Natural killer cell treated with Interleukin-12 subunit alpha and Interleukin-12 subunit beta and Interleukin-15 and Interleukin-18, amount 100 ng/mL, for 72 hours (primary cell): Measurements from ENCODE around the gene NEMP2. TPM values are rescaled to one million over a fixed set of nuclear protein-coding genes. Genes with fewer than 3 reads are reported as not detected.

Experiments
- ATAC-seq, 2 donors: fragments of 150-1000 bp; cut with Tn5 transposase in 1 of 2; sonication (Bioruptor Pico), chemical (Tn5 transposase) in 1 of 2; 2 replicates each; pipeline ENCODE4 v1.10.0; 2021
- DNase-seq: peaks from one replicate; pipeline ENCODE4 v3.0.0; 2022; ENCODE audit warnings: low spot score
- H3K27ac Mint-ChIP-seq, 2 donors: 1 replicate in 1 of 2; 2 replicates in 1 of 2; pipeline ENCODE4 v1.8.0; 2022; ENCODE audit warnings: mixed read lengths in 2 of 2, mild to moderate bottlenecking in 1 of 2, moderate library complexity in 1 of 2
- H3K27me3 Mint-ChIP-seq, 2 donors: 1 replicate in 1 of 2; 2 replicates in 1 of 2; pipeline ENCODE4 v1.8.0; 2022; ENCODE audit warnings: mixed read lengths in 2 of 2
- H3K36me3 Mint-ChIP-seq: one replicate; pipeline ENCODE4 v1.8.0; 2022; ENCODE audit warnings: mixed read lengths
- H3K4me1 Mint-ChIP-seq, 2 donors: 1 replicate in 1 of 2; 2 replicates in 1 of 2; pipeline ENCODE4 v1.8.0; 2022; ENCODE audit warnings: low read depth in 2 of 2, mixed read lengths in 2 of 2, mild to moderate bottlenecking in 1 of 2
- H3K4me3 Mint-ChIP-seq: one replicate; pipeline ENCODE4 v1.8.0; 2022; ENCODE audit warnings: mixed read lengths
- H3K9me3 Mint-ChIP-seq: 2 replicates; pipeline ENCODE4 v1.8.0; 2022; ENCODE audit warnings: mixed read lengths
- total RNA-seq, 2 donors: library from RNA; stranded (reverse); gene quantifications; one replicate each; pipeline ENCODE4 v1.2.3, GENCODE V29; 2022

Gene NEMP2
- total RNA-seq = 1 to 10 TPM; 8.3 to 9.4 TPM

- Mint-ChIP-seq H3K9me3 (peaks cover 19% of the 10 kb centered on the region), H3K4me1 (peaks cover 36 to 49% of the 10 kb centered on the region in 2 donors), H3K4me3 (peak within 1 kb of the TSS; percentile 98), H3K27me3 (no peaks in the 10 kb centered on the region), H3K36me3 (peaks cover 30% of the 10 kb centered on the region), H3K27ac (peak within 1 kb of the TSS; percentile 99 to 100)
- peak; percentile 90 for DNase-seq
- ATAC-seq = peak; percentile 91 to 93
Observed at GRCh38 chr2:190534310-190535120, at the start of gene NEMP2. Gene NEMP2, minus strand, starts transcription at chr2:190534722. Its CDS starts 67 bp downstream, at chr2:190534655.

GRCh38 chr2:190583507-190584337, 49.2 kb upstream of the NEMP2 start:
- peaks cover 24 to 25% of the 10 kb centered on the region in 2 donors for H3K4me1 Mint-ChIP-seq
- no peaks in the 10 kb centered on the region for H3K36me3 Mint-ChIP-seq
- ATAC-seq = no peak
- DNase-seq = no peak
- no peaks in the 10 kb centered on the region for H3K9me3 Mint-ChIP-seq
- peak overlapping the region in 1 of 2 donors; percentile 50 for H3K27ac Mint-ChIP-seq
- H3K4me3 Mint-ChIP-seq = no peak overlapping the region
- H3K27me3 Mint-ChIP-seq = no peaks in the 10 kb centered on the region

GRCh38 chr2:190582736-190583506, 48.4 kb upstream of the NEMP2 start:
- no peak for ATAC-seq
- H3K27me3 Mint-ChIP-seq = no peaks in the 10 kb centered on the region
- H3K36me3 Mint-ChIP-seq = no peaks in the 10 kb centered on the region
- H3K9me3 Mint-ChIP-seq = no peaks in the 10 kb centered on the region
- H3K27ac Mint-ChIP-seq = peak overlapping the region in 1 of 2 donors; percentile 50
- H3K4me1 Mint-ChIP-seq = peaks cover 32 to 33% of the 10 kb centered on the region in 2 donors
- no peak for DNase-seq
- H3K4me3 Mint-ChIP-seq = no peak overlapping the region

- no peak for ATAC-seq
- Mint-ChIP-seq H3K27me3 (no peaks in the 10 kb centered on the region), H3K27ac (no peak overlapping the region), H3K36me3 (no peaks in the 10 kb centered on the region), H3K4me3 (no peak overlapping the region), H3K4me1 (peaks cover 29 to 32% of the 10 kb centered on the region in 2 donors), H3K9me3 (no peaks in the 10 kb centered on the region)
- DNase-seq = no peak
Observed at GRCh38 chr2:190582019-190582418, 47.5 kb upstream of the NEMP2 start.

GRCh38 chr2:190579915-190580846, 45.7 kb upstream of the NEMP2 start:
- no peak for ATAC-seq
- Mint-ChIP-seq H3K4me3 (no peak overlapping the region), H3K27me3 (no peaks in the 10 kb centered on the region), H3K36me3 (no peaks in the 10 kb centered on the region), H3K4me1 (peaks cover 44 to 47% of the 10 kb centered on the region in 2 donors), H3K9me3 (no peaks in the 10 kb centered on the region), H3K27ac (peak overlapping the region in 1 of 2 donors; percentile 11)
- no peak for DNase-seq

GRCh38 chr2:190579058-190579410, 44.5 kb upstream of the NEMP2 start:
- H3K27ac Mint-ChIP-seq = peak overlapping the region; percentile 9 to 23
- ATAC-seq (no peak), DNase-seq (no peak)
- H3K36me3 Mint-ChIP-seq = no peaks in the 10 kb centered on the region
- peaks cover 46 to 49% of the 10 kb centered on the region in 2 donors for H3K4me1 Mint-ChIP-seq
- no peaks in the 10 kb centered on the region for H3K27me3 Mint-ChIP-seq
- H3K9me3 Mint-ChIP-seq = no peaks in the 10 kb centered on the region
- H3K4me3 Mint-ChIP-seq = peak overlapping the region; percentile 56

GRCh38 chr2:190578158-190579057, 43.9 kb upstream of the NEMP2 start:
- Mint-ChIP-seq H3K4me1 (peaks cover 40 to 43% of the 10 kb centered on the region in 2 donors), H3K4me3 (peak overlapping the region; percentile 56), H3K9me3 (no peaks in the 10 kb centered on the region), H3K27me3 (no peaks in the 10 kb centered on the region), H3K36me3 (no peaks in the 10 kb centered on the region), H3K27ac (peak overlapping the region; percentile 9 to 23)
- ATAC-seq = peak; percentile 59 to 77
- no peak for DNase-seq

GRCh38 chr2:190576573-190576972, 42.1 kb upstream of the NEMP2 start:
- Mint-ChIP-seq H3K4me1 (peaks cover 35 to 39% of the 10 kb centered on the region in 2 donors), H3K4me3 (peak overlapping the region; percentile 13), H3K9me3 (no peaks in the 10 kb centered on the region), H3K36me3 (no peaks in the 10 kb centered on the region), H3K27me3 (no peaks in the 10 kb centered on the region), H3K27ac (peak overlapping the region; percentile 74 to 88)
- no peak for ATAC-seq
- DNase-seq = no peak

GRCh38 chr2:190575263-190575662, 40.7 kb upstream of the NEMP2 start:
- H3K27me3 Mint-ChIP-seq = no peaks in the 10 kb centered on the region
- ATAC-seq = no peak
- no peak for DNase-seq
- H3K36me3 Mint-ChIP-seq = no peaks in the 10 kb centered on the region
- peak overlapping the region; percentile 64 for H3K4me3 Mint-ChIP-seq
- H3K9me3 Mint-ChIP-seq = no peaks in the 10 kb centered on the region
- H3K4me1 Mint-ChIP-seq = peaks cover 35 to 39% of the 10 kb centered on the region in 2 donors
- H3K27ac Mint-ChIP-seq = peak overlapping the region; percentile 74 to 88

GRCh38 chr2:190574169-190574568, 39.6 kb upstream of the NEMP2 start:
- no peak for DNase-seq
- Mint-ChIP-seq H3K4me3 (no peak overlapping the region), H3K27ac (peak overlapping the region in 1 of 2 donors; percentile 88), H3K27me3 (no peaks in the 10 kb centered on the region), H3K36me3 (no peaks in the 10 kb centered on the region), H3K9me3 (no peaks in the 10 kb centered on the region), H3K4me1 (peaks cover 33 to 35% of the 10 kb centered on the region in 2 donors)
- ATAC-seq = no peak

- Mint-ChIP-seq H3K4me3 (no peak overlapping the region), H3K4me1 (peaks cover 18 to 21% of the 10 kb centered on the region in 2 donors), H3K27me3 (no peaks in the 10 kb centered on the region), H3K36me3 (peaks cover 8% of the 10 kb centered on the region), H3K27ac (peak overlapping the region in 1 of 2 donors; percentile 8), H3K9me3 (peaks cover 3% of the 10 kb centered on the region)
- no peak for DNase-seq
- no peak for ATAC-seq
Observed at GRCh38 chr2:190572246-190572645, 37.7 kb upstream of the NEMP2 start.

- peaks cover 14% of the 10 kb centered on the region for H3K36me3 Mint-ChIP-seq
- peaks cover 14 to 18% of the 10 kb centered on the region in 2 donors for H3K4me1 Mint-ChIP-seq
- ATAC-seq (no peak), DNase-seq (no peak)
- H3K4me3 Mint-ChIP-seq = no peak overlapping the region
- H3K9me3 Mint-ChIP-seq = peaks cover 3% of the 10 kb centered on the region
- no peaks in the 10 kb centered on the region for H3K27me3 Mint-ChIP-seq
- H3K27ac Mint-ChIP-seq = no peak overlapping the region
Observed at GRCh38 chr2:190571686-190572085, 37.2 kb upstream of the NEMP2 start.
